Upper lobe of left lung (tissue), 6 donors: ENCODE measurements around the gene ARHGAP15. TPM values are rescaled to one million over a fixed set of nuclear protein-coding genes. Genes with fewer than 3 reads are reported as not detected.

Experiments used
- ATAC-seq, 2 donors: fragments of 200-7000 bp; cut with Tn5 transposase; one replicate each; pipeline ENCODE4 v1.9.1; 2022; ENCODE audit warnings: mild to moderate bottlenecking in 2 of 2, moderate library complexity in 2 of 2; ENCODE audit not compliant: low FRiP score in 2 of 2
- DNase-seq, 2 donors: peaks; one replicate each; pipeline ENCODE4 v3.0.0-alpha.2; 2019 to 2020
- H3K27ac ChIP-seq, 4 donors: fragments of 200-600 bp; sonication (generic); one replicate each; pipeline ENCODE4 v1.5.1; 2016 to 2019
- H3K27me3 ChIP-seq, 4 donors: fragments of 200-600 bp; sonication (generic); one replicate each; pipeline ENCODE4 v1.5.1; 2017 to 2019
- H3K36me3 ChIP-seq, 4 donors: fragments of 200-600 bp; sonication (generic); one replicate each; pipeline ENCODE4 v1.5.1; 2016 to 2019
- H3K4me1 ChIP-seq, 4 donors: fragments of 200-600 bp; sonication (generic); one replicate each; pipeline ENCODE4 v1.5.1; 2018 to 2019
- H3K4me3 ChIP-seq, 4 donors: fragments of 200-600 bp; sonication (generic); one replicate each; pipeline ENCODE4 v1.5.1; 2017 to 2019; ENCODE audit warnings: mild to moderate bottlenecking in 2 of 4, moderate library complexity in 1 of 4
- H3K9me3 ChIP-seq, 4 donors: fragments of 200-600 bp; sonication (generic); one replicate each; pipeline ENCODE4 v1.5.1; 2018 to 2019
- CTCF ChIP-seq, 6 experiments: fragments of 450-650 bp in 4 of 6; fragments of 200-600 bp in 2 of 6; sonication (generic) in 2 of 6; IDR thresholded peaks; one replicate each; pipeline ENCODE4 v1.5.1; 2016 to 2019; ENCODE audit warnings: antibody characterized with exemption in 6 of 6
- EP300 ChIP-seq, 4 donors: sonication (generic); formaldehyde crosslinking; IDR thresholded peaks; one replicate each; pipeline ENCODE4 v1.5.1; 2017; ENCODE audit warnings: antibody characterized with exemption in 4 of 4, control low read depth in 2 of 4
- POLR2A ChIP-seq, 4 donors: fragments of 450-650 bp; IDR thresholded peaks; one replicate each; pipeline ENCODE4 v1.5.1; 2016 to 2017; ENCODE audit warnings: antibody characterized with exemption in 4 of 4, mild to moderate bottlenecking in 2 of 4
- POLR2AphosphoS5 ChIP-seq, 2 donors: sonication (generic); formaldehyde crosslinking; IDR thresholded peaks; one replicate each; pipeline ENCODE4 v1.5.1; 2017; ENCODE audit warnings: antibody characterized with exemption in 2 of 2
- WGBS, 2 donors: methylation state at CpG; one replicate each; pipeline ENCODE4 v1.1.5; 2017 to 2018; 5-methylcytosine and 5-hydroxymethylcytosine counted together
- total RNA-seq, 6 donors: library from RNA; depleted of rRNA in 4 of 6; stranded (reverse); fragments of >200 nt in 4 of 6; gene quantifications; one replicate each; pipeline versions ENCODE4 v1.1.0 to v1.2.1, GENCODE V29; 2016 to 2021
- donor health status: DM: no; HTN: no; CAD: no; lungs with moderate emphysema.
- donor health status: DM: no; HTN: yes; CAD: no; lungs with severe emphysema.

Gene ARHGAP15
- total RNA-seq, 6 donors from 2014 or later = 11.9 to 57.6 (median 17.5) TPM

DNA sequence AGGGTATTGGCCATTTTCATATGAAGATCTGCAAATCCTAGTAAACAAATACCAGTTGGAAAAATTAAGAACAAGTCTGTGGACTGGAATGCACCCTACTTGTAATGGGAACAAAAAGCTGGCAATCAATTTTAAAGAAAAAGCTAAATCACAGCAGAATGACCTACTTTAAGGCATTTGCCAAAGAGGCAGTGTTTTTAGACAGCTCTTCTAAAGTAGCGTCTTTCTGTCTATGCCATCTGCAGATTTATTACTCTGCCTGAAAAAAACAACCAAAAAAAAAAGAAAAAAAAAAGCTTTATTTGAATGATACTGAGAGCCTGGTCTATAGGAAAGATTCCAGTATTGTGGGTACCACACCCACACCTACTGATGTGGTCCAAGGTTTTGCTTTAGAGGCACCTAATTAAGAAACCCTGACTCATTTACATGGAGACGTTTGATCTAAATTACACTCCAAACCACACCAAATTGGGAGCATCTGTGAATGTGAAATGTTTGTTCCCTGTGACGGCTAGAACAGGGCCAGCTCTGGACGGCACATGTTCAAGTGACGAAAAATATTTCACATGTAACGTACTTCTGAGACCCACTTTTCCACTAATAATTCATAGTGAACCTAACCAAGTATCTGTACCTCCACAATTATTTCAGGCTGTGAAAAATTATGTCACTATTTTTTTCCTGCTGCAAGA lies 597.1 kb downstream of the ARHGAP15 start:
- DNase-seq = no peak
- Histone ChIP-seq H3K9me3 (no peaks in the 10 kb centered on the region), H3K4me3 (no peak overlapping the region), H3K4me1 (no peaks in the 10 kb centered on the region), H3K27ac (no peak overlapping the region), H3K27me3 (no peaks in the 10 kb centered on the region), H3K36me3 (no peaks in the 10 kb centered on the region)
- WGBS, 2 donors = 83 to 85% methylated on average over 6 of the region's 6 CpGs
- ATAC-seq = no peak
- no peak for TF ChIP-seq EP300 (IDR thresholded peaks at IDR 0.05)
- TF ChIP-seq POLR2AphosphoS5 (IDR thresholded peaks at IDR 0.05) = no peak
- TF ChIP-seq POLR2A (IDR thresholded peaks at IDR 0.05) = no peak
- TF ChIP-seq CTCF (IDR thresholded peaks at IDR 0.05) = no peak

DNA sequence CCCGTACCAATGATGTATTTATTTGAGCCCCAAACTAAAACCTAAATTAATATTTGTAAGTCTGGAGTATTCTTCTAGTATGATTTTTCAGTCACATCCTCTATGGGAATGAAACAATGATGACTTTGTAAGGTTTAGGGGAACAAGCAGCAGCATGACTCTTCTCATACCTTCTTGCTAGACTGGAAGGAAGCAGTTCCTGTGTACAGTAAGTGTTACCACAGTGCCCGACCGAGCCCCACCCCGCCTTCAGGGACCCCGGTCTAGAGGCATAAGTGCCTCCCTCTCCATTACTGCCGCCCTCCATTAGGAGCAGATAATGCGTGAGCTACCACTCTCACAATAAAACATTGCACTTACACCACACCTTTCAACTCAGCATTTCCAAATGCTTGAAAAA lies 599.3 kb downstream of the ARHGAP15 start:
- 79 to 82% methylated on average over 7 of the region's 7 CpGs for WGBS, 2 donors
- DNase-seq = no peak
- TF ChIP-seq POLR2AphosphoS5 (IDR thresholded peaks at IDR 0.05) (no peak), EP300 (IDR thresholded peaks at IDR 0.05) (no peak), CTCF (IDR thresholded peaks at IDR 0.05) (no peak), POLR2A (IDR thresholded peaks at IDR 0.05) (no peak)
- ATAC-seq = peak in 1 of 2 donors; percentile 26
- H3K4me1 ChIP-seq = no peaks in the 10 kb centered on the region
- H3K4me3 ChIP-seq = no peak overlapping the region
- H3K27ac ChIP-seq = no peak overlapping the region
- H3K36me3 ChIP-seq = no peaks in the 10 kb centered on the region
- no peaks in the 10 kb centered on the region for H3K27me3 ChIP-seq
- no peaks in the 10 kb centered on the region for H3K9me3 ChIP-seq

- Histone ChIP-seq H3K27ac (no peak overlapping the region), H3K36me3 (no peaks in the 10 kb centered on the region), H3K9me3 (no peaks in the 10 kb centered on the region), H3K4me1 (no peaks in the 10 kb centered on the region), H3K4me3 (no peak overlapping the region), H3K27me3 (no peaks in the 10 kb centered on the region)
- no peak for TF ChIP-seq POLR2AphosphoS5 (IDR thresholded peaks at IDR 0.05)
- DNase-seq (no peak), ATAC-seq (no peak)
- 85 to 96% methylated on average over 2 of the region's 2 CpGs for WGBS, 2 donors
Measured at GRCh38 chr2:143729296-143729814, 600.1 kb downstream of the ARHGAP15 start.

DNA sequence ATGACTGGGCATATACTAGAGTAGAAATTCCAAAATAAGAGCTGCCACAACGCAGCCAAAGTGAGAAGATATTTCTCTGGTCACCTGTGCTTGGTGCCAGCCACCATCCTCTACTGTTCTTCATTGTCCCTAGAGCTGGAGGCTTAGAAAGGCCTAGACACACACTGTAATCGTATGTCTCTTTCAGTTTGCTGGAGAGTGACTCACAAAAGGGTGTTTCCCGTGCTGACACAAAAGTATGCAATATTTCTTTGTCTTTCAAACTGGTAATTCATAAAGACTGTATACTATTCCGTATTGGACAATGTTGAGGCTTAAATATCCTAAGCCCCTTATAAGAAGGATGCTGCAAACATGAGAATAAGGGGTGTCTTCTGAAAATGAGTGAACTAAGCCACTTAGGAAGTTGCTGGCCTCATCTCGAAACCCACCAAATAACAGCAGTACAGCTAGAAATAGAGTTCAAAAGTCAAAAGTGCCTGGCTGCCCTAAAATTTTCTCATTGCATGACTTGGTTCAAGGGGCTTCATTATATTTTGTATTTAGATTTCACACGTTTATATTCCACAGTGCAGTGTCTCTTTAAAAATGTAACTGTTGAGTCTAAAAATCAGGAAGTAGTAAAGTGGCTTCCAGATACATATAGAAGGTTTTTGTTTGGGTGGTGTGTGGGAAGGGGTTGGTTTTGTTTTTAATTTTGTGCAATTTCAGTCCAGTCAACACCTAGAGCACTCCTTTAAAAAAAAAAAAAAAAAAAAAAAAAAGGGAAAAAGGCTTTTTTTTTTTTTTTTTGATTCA lies 601.1 kb downstream of the ARHGAP15 start:
- TF ChIP-seq POLR2A (IDR thresholded peaks at IDR 0.05) = no peak
- no peak for TF ChIP-seq POLR2AphosphoS5 (IDR thresholded peaks at IDR 0.05)
- no peak for TF ChIP-seq EP300 (IDR thresholded peaks at IDR 0.05)
- TF ChIP-seq CTCF (IDR thresholded peaks at IDR 0.05) = no peak
- H3K4me1 ChIP-seq = no peaks in the 10 kb centered on the region
- H3K27ac ChIP-seq = no peak overlapping the region
- H3K9me3 ChIP-seq = no peaks in the 10 kb centered on the region
- ATAC-seq (peak in 1 of 2 donors; percentile 53), DNase-seq (no peak)
- no peaks in the 10 kb centered on the region for H3K36me3 ChIP-seq
- no peaks in the 10 kb centered on the region for H3K27me3 ChIP-seq
- WGBS, 2 donors = 62 to 77% methylated on average over 6 of the region's 6 CpGs
- no peak overlapping the region for H3K4me3 ChIP-seq

DNA sequence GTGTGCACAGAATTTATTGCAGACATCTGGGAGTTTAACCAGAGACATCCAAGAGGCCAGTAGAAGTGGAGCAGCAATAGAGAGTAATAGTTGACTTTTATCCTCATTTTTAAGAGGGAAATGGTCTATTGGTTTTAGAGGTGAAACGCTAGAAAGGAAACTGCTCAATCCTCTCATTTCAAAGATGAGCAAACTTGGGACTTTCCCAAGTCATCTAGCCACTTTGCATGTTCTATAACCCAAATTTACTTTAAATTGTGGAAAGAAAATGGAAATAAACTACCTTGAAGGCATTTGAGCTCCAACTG lies 601.7 kb downstream of the ARHGAP15 start:
- Histone ChIP-seq H3K4me3 (no peak overlapping the region), H3K9me3 (no peaks in the 10 kb centered on the region)

More for the DNA sequence above, 601.7 kb downstream of the ARHGAP15 start:
- Histone ChIP-seq H3K27me3 (no peaks in the 10 kb centered on the region), H3K36me3 (no peaks in the 10 kb centered on the region), H3K27ac (no peak overlapping the region), H3K4me1 (no peaks in the 10 kb centered on the region)
- ATAC-seq = no peak
- DNase-seq = no peak
- TF ChIP-seq EP300 (IDR thresholded peaks at IDR 0.05) = no peak
- TF ChIP-seq CTCF (IDR thresholded peaks at IDR 0.05) = no peak
- TF ChIP-seq POLR2A (IDR thresholded peaks at IDR 0.05) = no peak
- TF ChIP-seq POLR2AphosphoS5 (IDR thresholded peaks at IDR 0.05) = no peak
- WGBS, 2 donors = 72 to 76% methylated on average over 1 of the region's 1 CpG
